ENCODE results near the gene GAS6.
"Not testable (repeated sequence)": the region's sequence is repeated elsewhere in the genome, so short reads cannot be mapped to it uniquely, and the experiment has no call there.

GAS6 gene

GRCh38 chr13:113867913-113868312 lies 4.0 kb upstream of the GAS6 start:
- not testable (repeated sequence) for DNase-seq (ENCODE audit: low read depth)

- DNase-seq (ENCODE audit: low read depth), result no peak
Observed at GRCh38 chr13:113865427-113865826, 1.6 kb upstream of the GAS6 start.

GRCh38 chr13:113864273-113864890 lies 506 bp upstream of the GAS6 start:
- DNase-seq (ENCODE audit: low read depth), result no peak

GRCh38 chr13:113862931-113863523 lies 849 bp downstream of the GAS6 start:
- no peak for DNase-seq (ENCODE audit: low read depth)

- DNase-seq (ENCODE audit: low read depth), result no peak
Observed at GRCh38 chr13:113862191-113862930, 1.5 kb downstream of the GAS6 start.

- no peak for DNase-seq (ENCODE audit: low read depth)
Observed at GRCh38 chr13:113861433-113862030, 2.3 kb downstream of the GAS6 start.

GRCh38 chr13:113860665-113861432 lies 3.0 kb downstream of the GAS6 start:
- no peak for DNase-seq (ENCODE audit: low read depth)

GRCh38 chr13:113860051-113860664 lies 3.7 kb downstream of the GAS6 start:
- DNase-seq (ENCODE audit: low read depth), result no peak

- no peak for DNase-seq (ENCODE audit: low read depth)
Observed at GRCh38 chr13:113859311-113860050, 4.4 kb downstream of the GAS6 start.

GRCh38 chr13:113857531-113858195 lies 6.2 kb downstream of the GAS6 start:
- DNase-seq (ENCODE audit: low read depth), result no peak

GRCh38 chr13:113856716-113857065 lies 7.2 kb downstream of the GAS6 start:
- DNase-seq (ENCODE audit: low read depth), result no peak

- DNase-seq (ENCODE audit: low read depth), result no peak
Observed at GRCh38 chr13:113855931-113856715, 7.8 kb downstream of the GAS6 start.

- DNase-seq (ENCODE audit: low read depth), result no peak
Observed at GRCh38 chr13:113855012-113855921, 8.6 kb downstream of the GAS6 start.

- no peak for DNase-seq (ENCODE audit: low read depth)
Observed at GRCh38 chr13:113854238-113855011, 9.5 kb downstream of the GAS6 start.

- no peak for DNase-seq (ENCODE audit: low read depth)
Observed at GRCh38 chr13:113853518-113854237, 10.2 kb downstream of the GAS6 start.

GRCh38 chr13:113852536-113853517 lies 11.0 kb downstream of the GAS6 start:
- DNase-seq (ENCODE audit: low read depth), result no peak
